ENCODE data around the gene KIAA1755.

The KIAA1755 gene, protein sequence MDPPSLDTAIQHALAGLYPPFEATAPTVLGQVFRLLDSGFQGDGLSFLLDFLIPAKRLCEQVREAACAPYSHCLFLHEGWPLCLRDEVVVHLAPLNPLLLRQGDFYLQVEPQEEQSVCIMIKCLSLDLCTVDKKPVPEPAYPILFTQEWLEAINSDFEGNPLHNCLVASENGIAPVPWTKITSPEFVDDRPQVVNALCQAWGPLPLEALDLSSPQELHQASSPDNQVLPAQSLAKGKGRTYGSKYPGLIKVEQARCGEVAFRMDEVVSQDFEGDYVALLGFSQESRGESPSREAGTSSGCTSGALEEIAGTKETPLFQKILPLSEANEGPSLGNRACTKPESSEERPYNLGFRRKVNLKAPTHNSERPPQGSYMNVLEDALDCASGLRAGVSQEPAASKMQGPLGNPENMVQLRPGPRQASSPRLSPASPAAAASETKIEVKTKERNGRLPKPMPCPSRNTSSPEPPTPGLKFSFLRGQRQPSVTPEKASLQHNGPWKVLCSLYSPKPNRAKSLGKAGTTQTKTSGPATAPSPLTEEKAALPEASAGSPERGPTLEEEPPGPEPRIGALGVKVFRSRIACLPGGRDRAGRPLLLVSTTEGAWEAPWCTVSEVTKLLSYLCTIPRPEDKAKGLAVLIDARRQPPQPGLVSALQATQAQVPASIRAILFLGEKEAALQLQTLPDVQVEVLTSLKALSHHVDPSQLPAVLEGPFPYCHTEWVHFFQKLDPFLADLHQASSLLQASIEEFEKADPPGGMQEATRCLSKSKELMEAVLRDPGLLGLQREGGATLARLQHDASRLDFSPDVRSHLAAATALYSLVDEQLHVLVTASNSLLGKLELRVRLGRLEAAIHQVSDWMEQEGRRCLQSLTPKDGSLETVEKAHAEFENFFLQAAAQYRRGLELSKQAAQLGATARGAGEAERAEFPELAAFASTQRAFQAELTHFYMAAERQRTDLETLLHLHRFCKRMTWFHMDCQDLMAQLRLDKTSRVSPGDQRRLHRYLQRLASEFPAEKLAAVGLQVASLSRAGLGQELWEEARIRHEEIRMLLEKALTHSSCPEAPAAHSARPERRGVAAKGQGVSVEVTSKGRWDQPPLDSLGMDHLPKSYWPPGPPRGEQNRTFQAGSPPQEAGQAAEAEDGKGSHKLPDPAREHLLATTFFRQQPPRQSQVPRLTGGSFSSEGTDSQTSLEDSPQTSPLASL

DNA sequence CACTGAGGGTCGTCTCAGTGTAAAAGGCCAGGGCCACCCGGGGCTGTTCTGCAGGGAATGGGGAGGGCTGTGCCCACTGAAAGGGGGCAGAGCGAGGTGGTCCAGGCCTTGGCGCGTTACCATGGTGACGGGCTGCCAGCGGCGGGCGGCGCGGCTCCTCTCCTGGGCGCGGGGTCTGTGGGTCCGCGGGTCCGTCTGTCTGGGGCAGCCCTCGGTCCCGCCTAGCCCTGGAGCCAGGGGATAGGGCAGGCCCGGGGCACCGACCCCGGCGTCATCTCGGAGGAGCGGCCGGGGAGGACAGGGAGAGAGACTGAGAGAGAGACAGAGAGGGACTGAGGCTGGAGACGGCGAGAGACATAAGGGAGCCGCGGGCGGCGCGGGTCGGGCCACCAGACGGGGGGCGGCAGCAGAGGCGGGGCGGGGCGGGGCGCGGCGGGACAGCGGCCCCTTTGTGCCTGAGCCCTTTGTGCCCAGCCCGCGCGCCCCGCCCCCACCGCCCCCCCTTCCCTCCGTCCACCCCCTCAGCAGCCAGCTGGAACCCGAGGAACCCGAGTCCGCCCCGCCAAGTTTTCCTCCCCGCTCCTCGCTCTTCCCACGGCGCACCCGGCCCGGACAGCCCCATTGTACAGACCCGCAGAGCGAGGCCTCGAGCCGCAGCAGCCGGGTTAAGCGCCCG lies at the start of gene KIAA1755:
Gene KIAA1755 (minus strand): TSS at position 358 of the 676 bp plus-strand sequence. CDS start 235 bp downstream, at position 123.
- in situ Hi-C loops (cut with MboI; ENCODE audit: low pct_unique_long_range_greater_than_20kb, low sequenced_read_pairs), result no loop called here
- no peak for DNase-seq

DNA sequence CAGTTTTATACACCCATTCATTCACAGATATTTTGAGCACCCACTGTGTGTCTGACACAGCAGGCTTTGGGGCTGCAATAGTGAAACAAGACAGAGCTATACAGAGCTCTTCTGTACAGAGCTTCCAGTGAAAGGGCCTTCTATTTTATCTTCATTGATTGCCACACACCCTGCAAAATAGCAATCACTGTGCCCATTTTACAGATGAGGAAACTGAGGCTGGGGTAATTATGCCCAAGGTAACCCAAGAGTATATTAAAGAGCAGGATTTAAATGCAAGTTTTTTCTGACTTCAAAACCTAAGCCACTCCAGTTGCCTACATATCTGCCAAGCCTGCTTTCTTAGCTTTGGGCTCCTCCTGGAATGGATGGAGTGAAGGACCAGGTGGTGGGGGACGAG lies 47.9 kb upstream of the KIAA1755 start:
- no peak for DNase-seq
- in situ Hi-C loops (cut with MboI; ENCODE audit: low pct_unique_long_range_greater_than_20kb, low sequenced_read_pairs), result no loop called here

DNA sequence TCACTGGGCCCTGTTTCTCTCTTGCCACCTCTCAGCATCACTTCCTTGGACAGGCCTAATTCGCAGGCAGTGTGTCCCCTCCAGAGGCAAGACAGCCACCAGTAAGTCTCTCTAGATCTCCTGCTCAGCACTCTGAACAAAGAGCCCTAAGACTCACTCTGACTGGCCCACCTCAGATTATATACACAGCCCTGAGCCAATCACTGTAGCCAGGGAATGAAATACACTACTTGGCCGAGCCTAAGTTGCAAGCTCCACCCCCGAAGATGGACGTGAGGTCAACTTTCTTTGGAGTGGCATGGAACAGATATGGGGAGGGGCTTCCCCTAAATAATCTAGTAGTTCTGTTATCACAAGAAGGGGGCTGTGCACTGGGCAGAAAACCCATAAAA lies 47.5 kb upstream of the KIAA1755 start:
- in situ Hi-C loops (cut with MboI; ENCODE audit: low pct_unique_long_range_greater_than_20kb, low sequenced_read_pairs), result no loop called here
- DNase-seq, result no peak

DNA sequence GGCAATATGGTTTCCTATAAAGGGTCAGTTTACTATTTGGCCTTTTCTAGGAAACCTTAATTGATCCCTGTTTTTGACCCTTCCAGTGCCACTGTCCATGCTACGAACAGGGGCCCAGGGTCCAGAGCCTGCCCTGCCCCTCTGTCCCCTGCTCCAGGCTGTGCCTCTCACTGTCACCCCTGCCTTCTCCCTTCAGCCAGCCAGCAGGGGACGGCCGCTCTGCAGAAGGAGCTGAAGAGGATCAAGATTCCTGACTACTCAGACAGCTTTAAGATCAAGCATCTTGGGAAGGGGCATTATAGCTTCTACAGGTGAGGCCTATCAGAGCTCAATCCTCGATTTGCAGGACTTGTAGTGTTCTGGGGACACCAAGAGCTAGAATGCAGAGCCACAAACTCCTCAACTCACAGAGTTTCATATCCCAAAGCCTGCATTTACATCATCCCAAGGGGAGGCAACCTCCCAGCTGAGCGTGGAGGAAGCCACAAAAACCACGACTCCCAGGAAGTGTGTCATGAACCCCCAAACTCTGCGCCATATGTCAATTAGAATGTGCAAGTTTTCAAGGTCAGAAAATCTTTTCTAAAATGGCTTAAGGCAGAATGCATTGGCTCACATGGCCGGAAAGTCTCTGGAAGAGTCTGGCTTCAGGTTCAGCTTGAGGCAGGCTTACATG lies 47.0 kb upstream of the KIAA1755 start:
- in situ Hi-C loops (cut with MboI; ENCODE audit: low pct_unique_long_range_greater_than_20kb, low sequenced_read_pairs), result no loop called here
- no peak for DNase-seq

DNA sequence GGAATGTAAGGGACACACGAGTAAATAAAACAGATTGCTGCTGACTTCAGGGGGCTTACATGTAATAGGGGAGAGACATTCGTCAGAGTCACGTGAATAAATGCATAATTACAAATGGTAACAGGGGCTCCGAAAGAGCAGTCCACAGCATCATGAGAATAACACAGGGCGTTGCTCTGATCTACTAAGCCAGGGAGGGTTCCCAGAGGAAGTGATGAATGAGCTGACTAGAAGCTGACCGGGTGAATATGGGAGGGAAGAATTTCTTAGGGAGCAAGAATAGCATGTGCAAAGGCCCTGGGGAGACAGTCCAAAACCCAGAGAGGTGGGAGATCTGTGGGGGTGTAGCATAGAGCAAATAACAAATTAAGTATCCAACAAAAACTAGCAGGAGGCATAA lies 45.8 kb upstream of the KIAA1755 start:
- in situ Hi-C loops (cut with MboI; ENCODE audit: low pct_unique_long_range_greater_than_20kb, low sequenced_read_pairs), result no loop called here
- no peak for DNase-seq

DNA sequence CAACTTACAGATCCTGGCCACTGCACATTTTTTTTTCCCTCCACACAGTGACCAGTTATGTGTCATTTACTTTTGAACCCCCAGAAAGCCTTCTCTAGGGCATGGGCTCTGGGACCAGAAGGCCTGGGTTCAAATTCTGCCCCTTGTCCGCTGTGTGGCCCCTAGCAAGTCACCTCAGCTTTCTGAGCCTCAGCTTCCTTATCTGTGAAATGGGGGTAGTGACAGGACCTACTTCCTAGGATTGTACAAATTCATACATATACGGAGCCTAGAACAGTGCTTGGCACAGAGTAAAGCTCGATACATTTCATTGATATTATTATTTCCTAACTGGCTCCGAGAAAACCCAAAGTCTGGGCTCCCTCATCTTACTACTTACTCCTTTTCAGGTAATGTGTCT lies 45.0 kb upstream of the KIAA1755 start:
- in situ Hi-C loops (cut with MboI; ENCODE audit: low pct_unique_long_range_greater_than_20kb, low sequenced_read_pairs), result no loop called here
- no peak for DNase-seq

DNA sequence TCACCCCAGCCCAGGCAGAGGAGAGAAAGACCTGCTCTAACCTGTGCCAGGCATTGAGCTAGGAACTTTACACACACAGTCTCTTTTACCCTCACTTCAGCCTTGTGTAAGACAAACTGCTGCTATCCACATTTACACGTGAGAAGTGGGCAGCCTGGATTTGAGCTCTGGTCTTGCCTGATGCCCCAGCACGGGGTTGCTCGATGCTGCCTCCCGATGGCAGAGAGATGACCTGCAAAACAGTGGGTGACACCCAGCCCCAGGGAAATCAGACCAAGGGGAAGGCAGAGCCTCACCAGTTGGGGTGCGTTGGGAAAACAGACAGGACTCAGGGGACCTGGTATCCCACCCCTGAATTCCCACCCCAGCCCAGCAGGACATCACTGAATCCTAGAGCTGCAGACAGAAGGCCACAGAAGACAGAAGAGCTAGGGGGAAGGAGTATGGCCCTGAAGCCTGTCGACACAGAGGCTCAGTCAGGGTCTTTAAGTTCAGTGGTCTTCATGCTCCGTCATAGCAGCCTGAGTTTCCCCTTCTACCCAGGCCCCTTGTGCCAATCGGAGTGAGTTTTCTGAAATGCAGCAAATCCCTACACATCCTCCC lies 44.4 kb upstream of the KIAA1755 start:
- in situ Hi-C loops (cut with MboI; ENCODE audit: low pct_unique_long_range_greater_than_20kb, low sequenced_read_pairs), result no loop called here
- peak; percentile 73 for DNase-seq

DNA sequence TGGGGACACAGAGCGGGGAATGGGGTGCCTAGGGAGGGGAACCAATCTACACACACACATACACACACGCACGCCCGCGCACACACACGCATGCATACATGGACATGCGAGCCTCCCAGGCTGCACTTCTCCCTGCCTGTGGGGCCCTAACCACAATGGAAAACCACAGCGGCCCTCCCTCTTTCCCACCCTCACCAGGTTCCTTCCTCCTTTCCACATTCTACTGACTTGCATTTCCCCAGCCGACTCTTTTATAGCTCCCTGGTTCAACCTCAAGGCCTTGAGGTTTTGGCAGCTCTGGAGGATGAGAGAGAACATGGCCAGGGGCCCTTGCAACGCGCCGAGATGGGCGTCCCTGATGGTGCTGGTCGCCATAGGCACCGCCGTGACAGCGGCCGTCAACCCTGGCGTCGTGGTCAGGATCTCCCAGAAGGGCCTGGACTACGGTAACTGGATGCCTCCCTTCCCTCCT lies 43.4 kb upstream of the KIAA1755 start, which contains the start of gene BPI:
Gene BPI (plus strand): TSS at position 249 of the 472 bp plus-strand sequence. CDS start 68 bp downstream, at position 317.
- peak; percentile 100 for DNase-seq
- in situ Hi-C loops (cut with MboI; ENCODE audit: low pct_unique_long_range_greater_than_20kb, low sequenced_read_pairs), result no loop called here

DNA sequence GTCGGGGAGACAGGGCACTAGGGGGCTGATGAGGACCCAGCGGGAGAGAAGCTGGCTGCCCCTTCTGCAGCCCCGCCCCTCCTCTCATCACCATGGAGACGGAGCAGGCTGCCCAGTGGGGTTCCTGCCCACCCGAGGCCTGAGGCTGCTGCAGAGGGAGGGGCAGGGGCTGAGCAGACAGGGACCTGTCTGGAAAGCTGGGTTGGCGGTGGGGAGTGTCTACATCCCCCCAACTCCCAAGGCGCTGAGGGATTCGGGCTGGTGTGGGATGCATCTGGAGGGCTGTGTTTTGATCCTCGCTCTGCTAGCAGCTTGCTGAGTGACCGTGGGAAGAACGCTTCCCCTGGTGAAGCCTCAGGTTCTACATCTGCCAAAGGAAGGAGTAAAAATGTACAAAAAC lies 42.3 kb upstream of the KIAA1755 start:
- no peak for DNase-seq
- in situ Hi-C loops (cut with MboI; ENCODE audit: low pct_unique_long_range_greater_than_20kb, low sequenced_read_pairs), result no loop called here

DNA sequence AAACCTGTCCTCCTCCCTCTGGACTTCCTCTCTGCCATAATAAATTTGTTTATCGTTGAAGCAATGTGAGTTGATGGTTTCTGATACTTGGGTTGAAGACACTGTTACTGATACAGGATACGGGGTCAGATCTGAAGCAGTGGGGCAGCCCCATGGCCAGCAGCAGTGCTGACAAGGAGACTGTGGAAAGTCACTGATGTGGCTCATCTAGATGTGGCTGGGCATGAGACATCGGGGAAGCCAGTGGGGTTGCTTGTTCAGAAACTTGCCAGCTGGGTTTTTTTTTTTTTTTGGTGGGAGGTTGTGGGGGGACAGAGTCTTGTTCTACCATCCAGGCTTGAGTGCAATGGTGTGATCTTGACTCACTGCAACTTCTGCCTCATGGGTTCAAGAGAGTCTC lies 40.8 kb upstream of the KIAA1755 start:
- no peak for DNase-seq
- in situ Hi-C loops (cut with MboI; ENCODE audit: low pct_unique_long_range_greater_than_20kb, low sequenced_read_pairs), result no loop called here

DNA sequence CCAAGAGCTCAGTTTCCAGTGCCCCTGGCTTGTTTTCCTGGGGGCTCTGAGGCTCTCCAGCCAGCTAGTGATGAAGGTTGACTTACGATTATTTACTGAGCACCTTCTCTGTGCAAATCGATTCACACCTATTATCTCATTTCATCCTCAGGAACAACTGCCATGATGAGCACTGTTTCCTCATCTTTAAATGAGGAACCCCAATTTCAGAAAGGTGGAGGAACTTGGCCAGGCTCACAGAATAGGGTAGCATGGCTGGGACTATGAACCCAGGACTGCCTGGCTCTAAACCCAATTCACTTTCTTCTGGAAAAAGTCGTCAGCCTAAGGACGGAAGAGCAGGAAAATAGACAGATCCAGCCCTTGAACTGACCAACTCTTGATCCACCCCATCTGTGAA lies 39.9 kb upstream of the KIAA1755 start:
- in situ Hi-C loops (cut with MboI; ENCODE audit: low pct_unique_long_range_greater_than_20kb, low sequenced_read_pairs), result no loop called here
- no peak for DNase-seq

DNA sequence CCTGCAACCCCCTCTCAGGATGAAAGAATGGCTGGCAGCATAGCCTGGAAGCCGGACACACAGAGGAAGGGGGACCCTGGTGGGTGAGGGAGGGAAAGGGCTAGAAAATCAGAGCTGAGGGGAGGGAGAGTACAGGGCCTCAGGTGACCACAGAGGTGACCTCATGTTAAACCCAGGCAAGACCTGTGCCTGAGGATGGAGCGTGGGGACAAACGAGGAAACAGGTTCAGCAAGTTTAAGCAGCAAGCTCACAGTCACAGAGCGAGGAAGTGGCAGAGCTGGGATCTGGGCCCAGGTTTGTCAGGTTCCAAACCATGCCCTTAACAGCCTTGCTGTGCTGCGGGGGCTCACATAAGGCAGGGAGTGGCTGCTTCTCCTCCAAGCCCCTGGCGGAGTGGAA lies 39.4 kb upstream of the KIAA1755 start:
- DNase-seq, result no peak
- in situ Hi-C loops (cut with MboI; ENCODE audit: low pct_unique_long_range_greater_than_20kb, low sequenced_read_pairs), result no loop called here

DNA sequence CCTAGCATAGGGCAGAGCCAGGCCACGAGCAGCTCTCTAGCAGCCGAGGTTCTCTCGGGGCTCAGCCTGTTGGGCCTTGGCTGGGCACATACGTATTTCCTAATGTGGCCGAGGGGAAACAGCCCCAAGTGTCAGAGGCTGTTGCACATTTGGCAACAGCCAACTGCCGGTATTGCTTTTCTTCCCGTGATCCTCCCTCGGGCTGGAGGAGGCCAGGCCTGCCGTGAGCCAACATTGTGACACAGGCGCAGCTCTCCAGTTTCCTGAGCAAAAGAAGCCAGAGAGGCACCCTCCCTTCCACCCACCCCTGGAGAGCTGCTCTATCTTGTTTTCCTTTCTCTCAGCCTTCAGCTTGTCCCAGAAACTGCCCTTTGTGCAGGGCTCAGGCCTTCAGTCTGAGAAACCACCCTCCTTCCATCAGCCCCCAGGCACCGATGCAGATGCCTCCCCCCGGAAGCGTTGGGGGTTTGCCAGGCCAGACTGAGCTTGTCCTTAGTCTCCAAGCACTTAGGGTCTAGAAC lies 38.3 kb upstream of the KIAA1755 start:
- peak; percentile 73 for DNase-seq
- in situ Hi-C loops (cut with MboI; ENCODE audit: low pct_unique_long_range_greater_than_20kb, low sequenced_read_pairs), result no loop called here

DNA sequence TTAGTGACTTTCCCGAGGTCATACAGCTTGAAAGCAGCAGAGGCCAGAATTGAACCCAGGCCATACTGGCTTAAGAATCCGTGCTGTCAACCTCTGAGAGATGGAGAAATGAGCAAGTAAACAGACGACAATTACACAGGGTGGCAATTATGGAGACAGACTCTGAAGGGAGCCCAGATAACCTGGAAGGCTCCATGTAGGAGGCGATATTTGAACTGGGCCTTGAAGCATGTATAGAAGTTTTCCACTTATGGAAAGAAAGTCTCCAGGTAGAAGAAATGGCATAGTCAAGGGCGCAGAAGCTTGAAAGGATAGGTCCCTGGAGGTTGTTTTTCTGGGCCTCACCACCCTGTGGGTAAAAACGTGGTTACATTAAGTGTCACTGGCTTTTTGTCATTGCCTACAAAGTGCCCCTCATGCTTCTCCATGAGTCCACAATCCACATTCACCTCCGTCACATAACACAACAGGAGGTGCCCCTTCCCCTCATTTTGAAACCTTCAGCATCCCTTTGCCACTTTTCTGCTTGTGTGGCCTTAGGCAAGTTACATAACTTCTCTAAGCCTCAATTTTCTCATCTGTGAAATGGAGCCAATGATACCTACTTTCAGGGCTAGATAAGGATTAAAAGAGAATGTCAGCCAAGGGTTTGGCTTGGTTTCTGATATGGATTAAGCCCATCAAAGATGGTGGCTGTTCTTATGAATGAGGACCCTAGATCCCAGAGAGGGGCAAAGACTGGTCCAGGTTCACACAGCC lies 37.6 kb upstream of the KIAA1755 start:
- no peak for DNase-seq

DNA sequence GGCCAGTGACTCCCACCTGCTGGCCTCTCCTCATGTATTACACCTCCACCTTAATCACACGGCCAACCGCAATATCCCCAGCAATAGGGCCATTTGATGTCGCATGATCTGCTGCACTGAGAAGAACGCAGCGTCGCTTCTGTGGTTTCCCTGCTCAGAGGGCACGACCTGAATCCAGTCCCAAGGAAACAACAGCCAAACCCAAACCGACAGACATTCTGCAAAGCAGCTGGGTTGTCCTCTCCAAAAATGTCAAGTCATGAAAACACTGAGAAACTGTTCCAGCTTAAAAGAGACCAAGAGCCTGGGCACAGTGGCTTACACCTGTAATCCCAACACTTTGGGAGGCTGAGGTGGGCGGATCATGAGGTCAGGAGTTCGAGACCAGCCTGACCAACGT lies 35.9 kb upstream of the KIAA1755 start:
- DNase-seq, result no peak
- in situ Hi-C loops (cut with MboI; ENCODE audit: low pct_unique_long_range_greater_than_20kb, low sequenced_read_pairs), result no loop called here

More for the DNA sequence above, 37.6 kb upstream of the KIAA1755 start:
- in situ Hi-C loops (cut with MboI; ENCODE audit: low pct_unique_long_range_greater_than_20kb, low sequenced_read_pairs), result no loop called here

DNA sequence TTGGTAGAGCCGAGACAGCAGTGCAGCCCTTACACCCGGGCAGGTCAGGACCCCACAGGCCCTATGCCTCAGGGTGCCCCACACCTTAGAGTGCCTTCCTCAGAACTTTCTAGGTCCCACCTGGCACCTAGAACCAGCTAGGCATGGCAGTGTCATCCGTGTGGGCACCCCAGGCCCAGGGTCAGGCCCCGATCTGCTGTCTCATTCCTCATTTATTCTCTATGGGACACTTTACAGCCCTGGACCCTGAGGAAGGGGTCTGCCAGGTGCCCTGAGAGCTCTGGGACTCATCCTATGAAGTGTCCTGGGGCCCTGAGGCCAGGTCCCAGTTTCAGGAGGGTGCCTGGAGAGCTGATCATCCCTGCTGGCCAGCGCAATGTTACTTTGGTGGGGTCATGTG lies 35.3 kb upstream of the KIAA1755 start:
- no peak for DNase-seq
- in situ Hi-C loops (cut with MboI; ENCODE audit: low pct_unique_long_range_greater_than_20kb, low sequenced_read_pairs), result no loop called here

DNA sequence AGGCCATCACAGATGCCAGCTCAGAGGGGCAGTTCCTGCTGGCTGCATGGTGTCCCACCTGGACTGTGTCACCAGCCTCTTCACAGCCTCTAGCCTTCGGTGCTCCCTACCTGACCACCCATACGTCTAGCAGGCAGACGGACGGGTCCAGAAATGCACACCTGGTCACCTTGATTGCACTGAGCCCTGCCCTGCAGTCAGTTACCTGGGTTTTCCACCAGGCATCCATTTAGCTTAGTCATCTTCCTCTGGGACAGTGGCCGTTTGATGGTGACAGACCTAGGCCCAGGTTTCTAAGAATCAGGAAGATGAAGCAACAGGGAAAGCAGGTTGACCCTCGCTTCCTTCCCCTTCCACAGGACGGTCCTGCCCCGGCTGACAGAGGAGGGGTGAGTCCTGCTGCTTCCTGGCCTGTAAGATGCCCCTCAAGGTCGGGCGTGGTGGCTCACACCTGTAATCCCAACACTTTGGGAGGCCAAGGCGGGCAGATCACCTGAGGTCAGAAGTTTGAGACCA lies 33.6 kb upstream of the KIAA1755 start:
- no peak for DNase-seq
- in situ Hi-C loops (cut with MboI; ENCODE audit: low pct_unique_long_range_greater_than_20kb, low sequenced_read_pairs), result no loop called here
